Middle frontal gyrus (tissue), 1 donor: ENCODE measurements around the gene ARL5A.

Experiments
- DNase-seq: peaks from one replicate; pipeline ENCODE4 v3.0.0-alpha.2; 2015; ENCODE audit warnings: low spot score; ENCODE audit errors: extremely low spot score

The ARL5A gene

GRCh38 chr2:151840216-151841046 is 12.2 kb upstream of the ARL5A start:
- no peak for DNase-seq

GRCh38 chr2:151837926-151838325 is 9.7 kb upstream of the ARL5A start:
- no peak for DNase-seq

- no peak for DNase-seq
Measured at GRCh38 chr2:151833984-151834383, 5.8 kb upstream of the ARL5A start.

- DNase-seq, result no peak
Measured at GRCh38 chr2:151830961-151831360, 2.7 kb upstream of the ARL5A start.

- no peak for DNase-seq
Measured at GRCh38 chr2:151828890-151829324, 686 bp upstream of the ARL5A start.

- no peak for DNase-seq
Measured at GRCh38 chr2:151827564-151828142, 568 bp downstream of the ARL5A start.

GRCh38 chr2:151826737-151827157 is 1.5 kb downstream of the ARL5A start:
- no peak for DNase-seq

GRCh38 chr2:151824886-151825285 is 3.3 kb downstream of the ARL5A start:
- DNase-seq, result no peak

- no peak for DNase-seq
Measured at GRCh38 chr2:151823651-151824050, 4.6 kb downstream of the ARL5A start.

- no peak for DNase-seq
Measured at GRCh38 chr2:151819920-151820319, 8.3 kb downstream of the ARL5A start.

- DNase-seq, result no peak
Measured at GRCh38 chr2:151817929-151818328, 10.3 kb downstream of the ARL5A start.

GRCh38 chr2:151816843-151817242 is 11.4 kb downstream of the ARL5A start:
- no peak for DNase-seq

GRCh38 chr2:151815821-151816489 is 12.3 kb downstream of the ARL5A start:
- DNase-seq, result no peak

- no peak for DNase-seq
Measured at GRCh38 chr2:151810489-151810888, 17.7 kb downstream of the ARL5A start.

- DNase-seq, result no peak
Measured at GRCh38 chr2:151809073-151809383, 19.2 kb downstream of the ARL5A start.

- no peak for DNase-seq
Measured at GRCh38 chr2:151808258-151809072, 19.8 kb downstream of the ARL5A start.

GRCh38 chr2:151805961-151806360 is 22.3 kb downstream of the ARL5A start:
- no peak for DNase-seq

- no peak for DNase-seq
Measured at GRCh38 chr2:151805343-151805742, 22.9 kb downstream of the ARL5A start.

- DNase-seq, result no peak
Measured at GRCh38 chr2:151803811-151804210, 24.4 kb downstream of the ARL5A start.

- DNase-seq, result no peak
Measured at GRCh38 chr2:151802315-151802714, 25.9 kb downstream of the ARL5A start.

GRCh38 chr2:151799886-151800292 is 28.3 kb downstream of the ARL5A start:
- no peak for DNase-seq

GRCh38 chr2:151796774-151797173 is 31.4 kb downstream of the ARL5A start:
- no peak for DNase-seq
